NCI-H146 treated with DMSO at 0.1 percent for 48 hours (cell line): ENCODE data around the gene ING2.
"Not testable (repeated sequence)": the region's sequence is repeated elsewhere in the genome, so short reads cannot be mapped to it uniquely, and the experiment has no call there.

ENCODE experiments used
- DNase-seq: peaks from one replicate; lab custom pipeline; 2025; ENCODE audit not compliant: unreplicated experiment; lab: John Stamatoyannopoulos, UW

ING2 gene, protein sequence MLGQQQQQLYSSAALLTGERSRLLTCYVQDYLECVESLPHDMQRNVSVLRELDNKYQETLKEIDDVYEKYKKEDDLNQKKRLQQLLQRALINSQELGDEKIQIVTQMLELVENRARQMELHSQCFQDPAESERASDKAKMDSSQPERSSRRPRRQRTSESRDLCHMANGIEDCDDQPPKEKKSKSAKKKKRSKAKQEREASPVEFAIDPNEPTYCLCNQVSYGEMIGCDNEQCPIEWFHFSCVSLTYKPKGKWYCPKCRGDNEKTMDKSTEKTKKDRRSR

GRCh38 chr4:183504930-183505610, at the start of gene ING2:
ING2 (plus strand) TSS chr4:183505058; CDS start chr4:183505196, 138 bp downstream.
- DNase-seq: peak; percentile 77

DNA sequence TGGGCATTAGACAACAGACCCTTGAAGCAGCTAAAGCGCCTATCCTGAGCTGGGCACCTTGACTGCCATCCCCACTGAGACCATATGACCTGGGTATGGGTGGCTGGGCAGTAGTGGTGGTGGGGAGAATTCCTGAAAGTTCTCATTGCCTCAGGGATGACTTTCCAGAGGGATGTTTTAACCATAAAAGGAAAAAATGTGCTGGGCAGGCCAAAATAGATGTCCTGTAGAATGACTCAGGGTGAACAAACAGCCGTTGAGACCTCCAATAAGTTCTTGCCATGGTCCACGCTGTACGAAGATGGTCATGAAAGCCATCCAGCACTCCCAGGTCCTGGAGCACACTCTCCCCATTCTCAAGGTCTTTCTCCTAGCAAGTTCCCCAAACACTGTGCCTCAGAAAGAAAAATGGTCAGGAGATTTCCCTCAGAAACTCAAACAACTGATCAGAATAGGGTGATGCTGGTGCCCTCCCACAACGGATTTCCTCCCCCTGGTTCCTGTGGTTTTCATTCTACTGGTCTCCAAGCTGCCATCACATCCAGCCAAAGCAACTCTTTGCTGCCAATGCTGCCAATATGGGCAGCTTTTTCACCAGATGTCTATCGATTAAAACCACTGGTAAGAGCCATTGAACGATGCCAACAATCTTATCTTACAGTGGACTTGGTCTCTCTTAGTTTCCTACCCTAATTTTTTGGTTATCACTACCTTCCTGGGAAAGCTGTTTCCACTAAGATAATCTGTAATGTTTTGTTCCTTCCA, 49.2 kb upstream of the ING2 start:
- no peak for DNase-seq

GRCh38 chr4:183458005-183458404, 46.9 kb upstream of the ING2 start:
- DNase-seq: no peak

- DNase-seq: not testable (repeated sequence)
These were observed 40.8 kb upstream of the ING2 start for GRCh38 chr4:183463903-183464619.

DNA sequence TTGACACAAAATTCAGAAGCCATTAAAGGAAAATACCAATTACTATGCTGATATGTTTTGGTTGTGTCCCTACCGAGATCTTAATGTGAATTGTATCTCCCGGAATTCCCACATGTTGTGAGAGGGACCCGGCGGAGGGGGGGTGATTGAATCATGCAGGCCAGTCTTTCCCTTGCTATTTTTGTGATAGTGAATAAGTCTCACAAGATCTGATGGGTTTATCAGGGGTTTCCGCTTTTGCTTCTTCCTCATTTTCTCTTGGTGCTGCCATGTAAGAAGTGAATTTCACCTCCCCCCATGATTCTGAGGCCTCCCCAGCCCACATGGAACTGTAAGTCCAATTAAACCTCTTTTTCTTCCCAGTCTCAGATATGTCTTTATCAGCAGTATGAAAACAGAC, 39.0 kb upstream of the ING2 start:
- DNase-seq: not testable (repeated sequence)

GRCh38 chr4:183467246-183467645, 37.6 kb upstream of the ING2 start:
- DNase-seq: no peak

DNA sequence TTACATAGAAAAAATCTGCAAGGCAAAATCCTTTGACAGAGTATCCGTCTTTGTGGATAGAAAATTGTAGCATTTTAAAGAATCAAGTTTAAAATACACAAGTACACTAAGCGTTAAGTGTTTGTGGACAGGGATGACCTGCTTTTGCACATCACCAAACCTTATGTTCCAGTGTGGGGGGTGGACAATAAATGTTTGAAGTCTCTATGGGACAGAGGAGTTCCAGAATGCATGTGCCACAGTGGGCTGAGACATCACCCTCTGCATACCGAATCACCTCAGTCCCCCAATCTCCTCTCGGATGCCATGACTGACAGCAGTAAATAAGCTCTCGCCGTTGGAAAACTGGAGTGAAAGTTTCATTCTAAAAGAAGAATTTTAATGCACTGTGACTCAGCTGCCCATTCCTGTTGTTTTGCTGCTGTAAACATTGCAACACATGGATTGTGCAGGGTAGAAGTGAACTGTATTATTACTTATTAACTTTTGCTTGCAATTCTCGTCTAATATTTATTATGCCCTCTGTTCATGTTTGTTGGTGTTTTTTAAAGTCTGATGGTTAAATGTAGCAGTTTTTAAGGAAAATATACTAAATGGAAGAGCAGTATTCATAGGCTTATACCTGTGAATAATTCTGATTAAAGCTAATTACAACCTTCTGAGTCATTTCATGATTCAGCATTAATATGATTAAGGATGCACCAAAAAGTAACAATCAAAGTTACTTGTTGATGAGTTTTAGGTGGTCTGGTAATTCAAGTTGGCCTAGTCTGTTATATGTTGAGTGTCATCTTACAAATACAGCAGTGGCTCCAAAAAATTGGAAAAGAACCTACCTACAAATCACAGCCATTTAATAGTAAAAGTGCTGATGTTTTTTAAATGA, 36.4 kb upstream of the ING2 start:
- DNase-seq: no peak

DNA sequence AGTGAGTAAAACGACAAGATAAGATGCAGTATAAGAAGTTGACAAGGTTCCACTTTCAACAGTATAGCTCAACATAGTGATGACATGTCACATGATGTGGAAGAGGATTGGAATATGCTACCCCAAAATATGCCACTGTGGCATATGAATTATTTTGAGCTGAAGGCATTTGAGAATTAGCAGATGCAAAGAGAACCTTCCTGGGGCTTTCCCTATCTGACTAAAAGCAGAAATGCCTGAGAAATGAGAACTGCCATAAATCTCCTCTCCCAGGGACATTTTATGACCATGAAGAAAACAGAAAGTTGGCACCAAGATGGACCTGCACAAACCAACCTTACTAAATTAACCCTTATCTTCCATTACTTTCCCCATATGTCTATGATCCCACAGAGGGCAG, 35.6 kb upstream of the ING2 start:
- DNase-seq: no peak

DNA sequence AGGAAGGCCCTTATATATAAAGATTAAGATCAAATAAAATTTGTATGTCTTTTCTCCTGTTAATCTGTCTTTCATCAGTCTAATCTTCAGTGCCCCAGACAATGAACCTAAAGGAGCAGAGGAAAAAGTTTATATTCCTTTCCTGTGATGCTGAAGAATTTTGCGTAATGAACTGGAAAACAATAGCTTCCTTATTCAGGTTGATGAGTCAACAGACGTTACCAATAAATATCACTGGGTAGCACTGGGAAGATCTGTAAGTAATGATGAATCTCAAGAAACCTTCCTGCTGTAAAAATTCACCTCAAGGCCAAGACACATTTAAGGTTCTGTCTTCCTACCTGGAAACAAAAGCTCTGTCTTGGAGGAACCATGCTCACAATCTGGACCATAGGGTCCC, 34.9 kb upstream of the ING2 start:
- no peak for DNase-seq

DNA sequence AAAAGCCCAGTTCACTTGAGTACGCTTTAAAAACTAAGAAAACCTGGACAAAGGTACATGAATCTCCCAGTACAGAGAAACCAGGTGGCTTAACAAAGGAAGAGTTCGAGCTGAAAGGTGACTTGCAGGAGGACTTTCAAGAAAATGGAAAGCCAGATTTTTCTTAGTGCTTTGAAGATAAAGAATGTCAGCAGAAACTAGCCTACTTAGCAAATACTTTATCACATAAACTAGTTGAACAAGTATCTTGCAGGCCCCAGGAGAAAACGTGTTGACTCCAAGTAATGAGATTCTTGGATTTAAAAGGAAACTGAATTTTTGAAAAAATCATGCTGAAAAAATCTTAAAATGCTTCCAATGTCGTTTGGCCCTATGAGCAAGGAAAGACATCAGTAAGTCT, 34.0 kb upstream of the ING2 start:
- DNase-seq: no peak

- DNase-seq: peak; percentile 57
These were observed 32.7 kb upstream of the ING2 start for GRCh38 chr4:183471946-183472708.

DNA sequence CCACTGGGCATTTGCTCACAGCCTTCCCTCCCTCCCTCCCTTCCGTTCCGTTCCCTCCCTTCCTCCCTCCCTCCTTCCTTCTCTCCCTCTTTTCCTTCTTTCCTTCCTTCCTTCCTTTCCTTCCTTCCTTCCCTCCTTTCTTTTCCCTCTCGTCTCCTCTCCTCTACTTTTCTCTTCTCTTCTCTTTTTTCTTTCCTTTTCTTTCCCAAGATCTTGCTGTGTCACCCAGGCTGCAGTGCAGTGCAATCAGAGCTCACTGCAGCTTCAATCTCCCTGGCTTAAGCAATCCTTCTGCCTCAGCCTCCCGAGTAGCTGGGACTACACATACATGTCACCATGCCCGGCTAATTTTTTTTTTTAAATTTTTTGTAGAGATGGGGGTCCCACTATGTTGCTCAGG, 26.7 kb upstream of the ING2 start:
- DNase-seq: no peak

DNA sequence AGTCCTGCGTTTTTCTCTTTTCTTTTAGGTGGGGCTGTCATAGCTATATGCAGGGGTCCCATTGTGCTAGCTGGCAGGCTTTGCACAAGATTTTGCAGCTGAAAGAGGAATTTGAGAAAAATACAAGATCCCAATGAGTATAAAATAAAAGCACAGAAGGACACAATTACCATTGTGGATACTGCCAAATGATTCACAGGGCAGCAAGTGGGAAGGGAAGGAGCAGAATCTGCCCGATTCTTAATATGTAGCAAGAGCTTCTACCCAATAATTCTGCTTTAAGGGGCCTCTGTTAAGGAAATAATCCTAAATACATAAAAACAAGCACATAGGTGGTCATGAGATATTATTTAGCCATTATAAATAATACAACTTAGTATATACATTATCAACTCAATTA, 25.9 kb upstream of the ING2 start:
- no peak for DNase-seq

GRCh38 chr4:183482515-183483095, 22.3 kb upstream of the ING2 start:
- not testable (repeated sequence) for DNase-seq

- DNase-seq: no peak
These were observed 20.9 kb upstream of the ING2 start for GRCh38 chr4:183483997-183484396.

GRCh38 chr4:183485411-183486160, 19.3 kb upstream of the ING2 start:
- DNase-seq: no peak

DNA sequence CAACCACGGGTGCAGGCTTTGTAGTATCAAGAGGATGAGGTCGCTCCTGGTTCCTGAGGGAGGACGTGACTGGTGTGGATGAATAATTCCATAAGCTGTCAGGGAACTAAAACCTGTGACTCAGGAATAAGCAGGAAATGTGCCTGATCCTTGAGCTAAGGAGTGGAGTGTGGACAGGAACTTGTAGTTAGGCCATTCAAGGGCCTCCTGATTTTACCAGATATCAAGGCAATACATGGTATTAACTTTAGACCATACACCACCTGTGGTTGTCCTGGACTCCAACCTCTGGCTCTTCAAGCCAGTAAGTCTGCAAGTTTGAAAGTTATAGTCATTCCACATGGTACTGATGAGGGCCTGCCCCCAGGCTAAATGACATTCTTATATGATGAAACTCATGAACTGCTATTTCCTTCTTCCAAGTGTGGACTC, 12.1 kb upstream of the ING2 start:
- no peak for DNase-seq

DNA sequence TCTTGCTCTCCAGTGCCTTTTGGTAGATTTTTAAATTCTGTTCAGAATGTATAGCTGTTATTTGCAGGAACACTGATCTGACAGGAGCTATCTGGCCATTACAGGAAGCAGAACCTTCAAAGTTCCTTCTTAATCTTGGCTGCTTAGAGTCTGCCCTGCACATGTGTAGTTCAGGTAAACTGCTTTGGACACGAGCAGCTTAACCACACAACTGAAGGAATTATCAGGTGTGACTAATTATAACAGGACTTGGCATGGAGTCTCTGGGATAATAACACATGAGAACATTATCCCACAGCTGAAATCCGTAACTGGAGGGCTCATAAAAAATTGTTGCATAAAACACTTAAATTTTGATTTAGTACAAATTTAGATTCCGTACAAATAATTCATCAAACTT, 11.6 kb upstream of the ING2 start:
- DNase-seq: no peak

DNA sequence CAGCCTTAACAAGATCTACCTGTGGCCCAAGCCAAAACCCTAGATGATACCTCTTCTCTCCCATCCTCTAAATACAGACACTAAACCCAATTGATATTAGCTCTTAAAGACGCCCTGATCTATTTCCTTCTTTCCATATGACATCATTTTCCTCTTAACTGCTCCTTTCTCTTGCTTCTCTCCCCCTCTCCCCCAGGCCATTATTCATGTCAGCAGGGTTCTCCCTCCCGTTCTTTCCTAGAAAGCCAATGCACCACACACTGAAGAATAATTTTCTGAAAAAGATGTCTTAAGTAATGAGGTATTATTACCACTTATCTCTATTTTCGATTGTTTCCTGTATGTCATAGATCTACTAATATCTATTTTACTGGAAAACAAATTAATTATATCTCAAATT, 9.7 kb upstream of the ING2 start:
- no peak for DNase-seq
